ENCODE data around the gene CIRBP.

Gene CIRBP

DNA sequence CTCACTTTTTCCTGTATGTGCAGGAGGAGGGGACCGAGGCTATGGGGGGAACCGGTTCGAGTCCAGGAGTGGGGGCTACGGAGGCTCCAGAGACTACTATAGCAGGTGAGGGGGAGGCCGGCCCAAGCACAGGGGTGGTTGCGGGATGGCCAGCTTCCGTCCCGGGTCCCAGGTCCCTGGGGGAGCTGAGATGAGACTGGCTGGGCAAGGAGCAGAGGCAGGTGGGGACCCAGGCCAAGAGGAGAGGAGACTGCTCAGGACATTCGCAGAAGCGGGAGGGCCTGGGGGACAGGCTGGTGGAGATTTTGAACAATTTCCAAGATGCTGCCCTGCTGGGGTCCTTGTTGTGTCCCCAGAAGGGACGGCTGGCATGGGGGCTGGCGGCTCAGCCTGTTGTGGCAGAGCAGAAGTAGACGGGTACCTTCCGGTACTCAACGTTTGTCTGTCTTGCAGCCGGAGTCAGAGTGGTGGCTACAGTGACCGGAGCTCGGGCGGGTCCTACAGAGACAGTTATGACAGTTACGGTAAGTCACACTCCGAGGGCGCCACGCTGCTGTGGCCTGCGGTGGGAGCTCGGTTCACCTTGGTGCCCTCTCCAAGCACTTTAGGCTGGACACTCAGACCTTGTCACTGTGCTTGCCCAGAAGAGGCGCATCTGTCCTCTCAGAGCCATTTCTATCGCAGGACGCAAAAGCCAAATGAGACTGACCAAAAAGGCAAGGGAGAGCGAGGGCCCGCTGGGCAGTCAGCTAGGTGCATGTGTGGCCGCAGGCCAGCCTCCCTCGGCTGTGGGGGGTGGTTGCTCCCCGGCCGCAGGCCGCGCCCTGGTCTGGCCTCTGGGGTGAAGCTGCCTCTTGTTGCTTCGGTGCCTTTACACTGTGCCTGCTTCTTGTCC lies 2.6 kb downstream of the CIRBP start:
- peak overlapping the region; percentile 78 for H3K4me3 ChIP-seq (replicated peaks; ENCODE audit: low read depth, low read length)

GRCh38 chr19:1272423-1273262 lies 3.5 kb downstream of the CIRBP start:
- TF ChIP-seq, protein P1, sequence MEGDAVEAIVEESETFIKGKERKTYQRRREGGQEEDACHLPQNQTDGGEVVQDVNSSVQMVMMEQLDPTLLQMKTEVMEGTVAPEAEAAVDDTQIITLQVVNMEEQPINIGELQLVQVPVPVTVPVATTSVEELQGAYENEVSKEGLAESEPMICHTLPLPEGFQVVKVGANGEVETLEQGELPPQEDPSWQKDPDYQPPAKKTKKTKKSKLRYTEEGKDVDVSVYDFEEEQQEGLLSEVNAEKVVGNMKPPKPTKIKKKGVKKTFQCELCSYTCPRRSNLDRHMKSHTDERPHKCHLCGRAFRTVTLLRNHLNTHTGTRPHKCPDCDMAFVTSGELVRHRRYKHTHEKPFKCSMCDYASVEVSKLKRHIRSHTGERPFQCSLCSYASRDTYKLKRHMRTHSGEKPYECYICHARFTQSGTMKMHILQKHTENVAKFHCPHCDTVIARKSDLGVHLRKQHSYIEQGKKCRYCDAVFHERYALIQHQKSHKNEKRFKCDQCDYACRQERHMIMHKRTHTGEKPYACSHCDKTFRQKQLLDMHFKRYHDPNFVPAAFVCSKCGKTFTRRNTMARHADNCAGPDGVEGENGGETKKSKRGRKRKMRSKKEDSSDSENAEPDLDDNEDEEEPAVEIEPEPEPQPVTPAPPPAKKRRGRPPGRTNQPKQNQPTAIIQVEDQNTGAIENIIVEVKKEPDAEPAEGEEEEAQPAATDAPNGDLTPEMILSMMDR (IDR thresholded peaks at IDR 0.05; ENCODE audit: low read depth, low read length, missing control alignments): no peak
- no peak for DNase-seq (ENCODE audit: extremely low read depth, low read depth)
- no peak overlapping the region for H3K4me3 ChIP-seq (replicated peaks; ENCODE audit: low read depth, low read length)

More for the DNA sequence above, 2.6 kb downstream of the CIRBP start:
- DNase-seq (ENCODE audit: extremely low read depth, low read depth): no peak
- TF ChIP-seq, protein P1 (IDR thresholded peaks at IDR 0.05; ENCODE audit: low read depth, low read length, missing control alignments): no peak

GRCh38 chr19:1273263-1274041 lies 4.3 kb downstream of the CIRBP start:
- TF ChIP-seq, protein P1 (IDR thresholded peaks at IDR 0.05; ENCODE audit: low read depth, low read length, missing control alignments): no peak
- no peak for DNase-seq (ENCODE audit: extremely low read depth, low read depth)
- no peak overlapping the region for H3K4me3 ChIP-seq (replicated peaks; ENCODE audit: low read depth, low read length)

GRCh38 chr19:1274081-1274851 lies 5.1 kb downstream of the CIRBP start:
- DNase-seq (ENCODE audit: extremely low read depth, low read depth): no peak
- TF ChIP-seq, protein P1 (IDR thresholded peaks at IDR 0.05; ENCODE audit: low read depth, low read length, missing control alignments): no peak
- peak overlapping the region; percentile 59 for H3K4me3 ChIP-seq (replicated peaks; ENCODE audit: low read depth, low read length)

DNA sequence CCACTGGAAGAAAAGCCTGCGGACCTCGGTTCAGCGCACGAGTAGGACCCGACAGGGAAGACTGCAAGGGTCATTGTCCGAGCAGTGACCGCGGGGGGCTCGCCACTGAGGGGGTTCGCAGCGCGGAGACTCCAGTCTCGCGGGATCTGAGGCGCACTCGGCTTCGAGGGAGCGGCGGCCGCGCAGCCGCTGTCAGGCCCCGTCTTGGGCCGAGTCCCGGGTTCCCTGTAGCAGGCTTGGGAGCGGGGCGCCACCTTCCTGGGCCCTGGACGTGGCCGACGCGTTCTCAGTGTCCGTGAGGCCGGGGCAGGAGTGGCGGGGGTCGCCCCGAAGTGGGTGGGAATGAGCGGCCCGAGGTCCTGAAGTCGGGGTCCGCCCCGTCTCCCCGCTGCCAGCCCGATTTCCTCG lies 5.7 kb downstream of the CIRBP start:
- no peak for DNase-seq (ENCODE audit: extremely low read depth, low read depth)
- TF ChIP-seq, protein P1 (IDR thresholded peaks at IDR 0.05; ENCODE audit: low read depth, low read length, missing control alignments): no peak
- H3K4me3 ChIP-seq (replicated peaks; ENCODE audit: low read depth, low read length): peak overlapping the region; percentile 59

All from HFF-Myc (cell line).